PC-3 (cell line): Measurements from ENCODE around the gene CTNNA3. TPM values are rescaled to one million over a fixed set of nuclear protein-coding genes. Genes with fewer than 3 reads are reported as not detected.

Experiments
- ATAC-seq: fragments of 200-7000 bp; cut with Tn5 transposase; 2 replicates; pipeline ENCODE4 v1.9.1; 2020; ENCODE audit warnings: mild to moderate bottlenecking, moderate library complexity
- BruUV-seq: library from RNA; stranded (reverse); fragments of 400-500 nt; replicated peaks from 2 replicates; lab custom pipeline; 2021; lab: Mats Ljungman, UMichigan
- CTCF ChIA-PET: fragments of 300-600 bp; sonication (Branson Sonifier 250); formaldehyde crosslinking; loops from one replicate; lab custom pipeline; 2022; ENCODE audit warnings: antibody characterized with exemption; lab: Charles Lee
- POLR2A ChIA-PET: fragments of 300-600 bp; sonication (Branson Sonifier 250); formaldehyde crosslinking; loops from one replicate; lab custom pipeline; 2022; ENCODE audit warnings: antibody characterized with exemption; ENCODE audit not compliant: unreplicated experiment; lab: Charles Lee
- DNase-seq: peaks from one replicate; pipeline ENCODE4 v3.0.0-alpha.2; 2015
- H2AFZ ChIP-seq: fragments of 300-600 bp; sonication (generic); 2 replicates; pipeline ENCODE4 v1.6.0; 2016; ENCODE audit warnings: antibody characterized with exemption, low read length
- H3F3A ChIP-seq: fragments of 300-600 bp; sonication (generic); one replicate; pipeline ENCODE4 v1.6.0; 2017; ENCODE audit warnings: antibody characterized with exemption, low read length, control low read depth, mild to moderate bottlenecking; ENCODE audit not compliant: unreplicated experiment
- H3K27ac ChIP-seq: fragments of 300-600 bp; sonication (generic); 2 replicates; pipeline ENCODE4 v1.5.1; 2016; ENCODE audit warnings: mild to moderate bottlenecking, low read length
- H3K27me3 ChIP-seq: fragments of 300-600 bp; sonication (generic); 2 replicates; pipeline ENCODE4 v1.6.1; 2016; ENCODE audit warnings: low read length, mixed read lengths
- H3K36me3 ChIP-seq: fragments of 300-600 bp; sonication (generic); 2 replicates; pipeline ENCODE4 v1.6.1; 2016; ENCODE audit warnings: low read depth, mixed run types, low read length, mixed read lengths
- H3K4me1 ChIP-seq: fragments of 300-600 bp; sonication (generic); 2 replicates; pipeline ENCODE4 v1.5.1; 2016; ENCODE audit warnings: low read length; ENCODE audit not compliant: insufficient read depth
- H3K4me2 ChIP-seq: fragments of 300-600 bp; sonication (generic); 2 replicates; pipeline ENCODE4 v1.6.0; 2016; ENCODE audit warnings: low read length
- H3K4me3 ChIP-seq: fragments of 300-600 bp; sonication (generic); 2 replicates; pipeline ENCODE4 v1.5.1; 2016; ENCODE audit warnings: mild to moderate bottlenecking, low read length, mixed read lengths
- H3K79me2 ChIP-seq: fragments of 300-600 bp; sonication (generic); 2 replicates; pipeline ENCODE4 v1.6.1; 2017; ENCODE audit warnings: low read length, mixed read lengths
- H3K9ac ChIP-seq: fragments of 300-600 bp; sonication (generic); 2 replicates; pipeline ENCODE4 v1.6.0; 2016; ENCODE audit warnings: mild to moderate bottlenecking, low read length
- H3K9me2 ChIP-seq: fragments of 300-600 bp; sonication (generic); replicated peaks from 2 replicates; pipeline ENCODE4 v1.6.1; 2016; ENCODE audit warnings: mixed run types, low read length, mixed read lengths
- H3K9me3 ChIP-seq: fragments of 300-600 bp; sonication (generic); 2 replicates; pipeline ENCODE4 v1.6.1; 2016; ENCODE audit warnings: low read length, mixed read lengths
- H4K20me1 ChIP-seq: fragments of 300-600 bp; sonication (generic); 2 replicates; pipeline ENCODE4 v1.6.1; 2016; ENCODE audit warnings: low read length, mixed read lengths
- CTCF ChIP-seq: fragments of 300-600 bp; sonication (generic); conservative IDR thresholded peaks from 2 replicates; pipeline ENCODE4 v1.5.1; 2017; ENCODE audit warnings: antibody characterized with exemption, low read depth, mild to moderate bottlenecking, low read length
- EZH2 ChIP-seq: fragments of 300-600 bp; sonication (generic); IDR thresholded peaks from one replicate; pipeline ENCODE4 v1.6.1; 2017; ENCODE audit warnings: antibody characterized with exemption, mild to moderate bottlenecking, low read length; ENCODE audit not compliant: unreplicated experiment
- EZH2phosphoT487 ChIP-seq: fragments of 300-600 bp; sonication (generic); IDR thresholded peaks from 2 replicates; pipeline ENCODE4 v1.6.1; 2018; ENCODE audit warnings: mild to moderate bottlenecking, antibody characterized with exemption, low read length, borderline replicate concordance
- intact Hi-C: fragments of 100-400 bp; cut with micrococcal nuclease; formaldehyde crosslinking; loops from 2 replicates; pipeline ENCODE4 v1.9.0; 2023
- total RNA-seq: library from RNA; depleted of rRNA; stranded (reverse); fragments of >200 nt; gene quantifications from 2 replicates; pipeline ENCODE4 v1.2.3, GENCODE V29; 2014

Gene CTNNA3
- total RNA-seq, 1 experiment from 2014 or later: 1.9 TPM

GRCh38 chr10:66148312-66148711 is 1547.7 kb downstream of the CTNNA3 start:
- no peak for DNase-seq
- Histone ChIP-seq H3K27me3 (no peaks in the 10 kb centered on the region), H3K36me3 (no peaks in the 10 kb centered on the region), H2AFZ (no peak overlapping the region), H3K9ac (no peak overlapping the region), H4K20me1 (no peaks in the 10 kb centered on the region), H3K4me2 (no peak overlapping the region), H3F3A (no peaks in the 10 kb centered on the region), H3K79me2 (no peaks in the 10 kb centered on the region), H3K9me3 (no peaks in the 10 kb centered on the region), H3K9me2 (no peaks in the 10 kb centered on the region), H3K4me1 (peaks cover 8% of the 10 kb centered on the region; the same call in 1 of the 2 replicates), H3K4me3 (no peak overlapping the region), H3K27ac (no peak overlapping the region)
- ATAC-seq: no peak
- ChIA-PET POLR2A (no interaction called here), CTCF (interaction anchor here (0.5 kb wide), 1 partner anchor 17 kb away, joined by 9 read pairs; no protein-coding TSS in a partner anchor)
- no peak for TF ChIP-seq EZH2phosphoT487
- no peak for TF ChIP-seq EZH2
- TF ChIP-seq CTCF: no peak
- intact Hi-C loops: no loop called here
- no TSS peak for BruUV-seq

- no peaks in the 10 kb centered on the region for H3K4me1 ChIP-seq
- no peaks in the 10 kb centered on the region for H4K20me1 ChIP-seq
- H3K9me3 ChIP-seq: no peaks in the 10 kb centered on the region
- H3K79me2 ChIP-seq: no peaks in the 10 kb centered on the region
- ATAC-seq: no peak
- no peaks in the 10 kb centered on the region for H3K36me3 ChIP-seq
- BruUV-seq: no TSS peak
- intact Hi-C loops: no loop called here
- ChIA-PET CTCF (no interaction called here), POLR2A (no interaction called here)
- no peak overlapping the region for H3K4me2 ChIP-seq
- no peaks in the 10 kb centered on the region for H3K9me2 ChIP-seq
- TF ChIP-seq EZH2phosphoT487: no peak
- no peak for TF ChIP-seq EZH2
- no peak for TF ChIP-seq CTCF
- H3K4me3 ChIP-seq: no peak overlapping the region
- H3K27ac ChIP-seq: no peak overlapping the region
- H2AFZ ChIP-seq: no peak overlapping the region
- no peaks in the 10 kb centered on the region for H3K27me3 ChIP-seq
- H3K9ac ChIP-seq: no peak overlapping the region
- no peaks in the 10 kb centered on the region for H3F3A ChIP-seq
- DNase-seq: no peak
Observed at GRCh38 chr10:66144016-66144415, 1552.0 kb downstream of the CTNNA3 start.

- no peak overlapping the region for H3K27ac ChIP-seq
- no peak for DNase-seq
- no peak overlapping the region for H3K4me2 ChIP-seq
- H3K36me3 ChIP-seq: no peaks in the 10 kb centered on the region
- ChIA-PET POLR2A (no interaction called here), CTCF (no interaction called here)
- no peak for ATAC-seq
- H2AFZ ChIP-seq: no peak overlapping the region
- H3K27me3 ChIP-seq: no peaks in the 10 kb centered on the region
- H3K9me2 ChIP-seq: no peaks in the 10 kb centered on the region
- no peak overlapping the region for H3K4me3 ChIP-seq
- no TSS peak for BruUV-seq
- H3K9ac ChIP-seq: no peak overlapping the region
- no peaks in the 10 kb centered on the region for H4K20me1 ChIP-seq
- no peaks in the 10 kb centered on the region for H3K9me3 ChIP-seq
- TF ChIP-seq EZH2: no peak
- TF ChIP-seq CTCF: no peak
- TF ChIP-seq EZH2phosphoT487: no peak
- intact Hi-C loops: no loop called here
- no peaks in the 10 kb centered on the region for H3K79me2 ChIP-seq
- H3F3A ChIP-seq: no peaks in the 10 kb centered on the region
- no peaks in the 10 kb centered on the region for H3K4me1 ChIP-seq
Observed at GRCh38 chr10:66102756-66103155, 1593.2 kb downstream of the CTNNA3 start.
